ENCODE results near the gene SDC1. TPM values are rescaled to one million over a fixed set of nuclear protein-coding genes. Genes with fewer than 3 reads are reported as not detected.

SDC1 gene
- polyA plus RNA-seq, 1 of the 3 experiments (the other 2 are of a cell fraction) = 122 TPM

- Histone ChIP-seq H3K4me2 (no peak overlapping the region), H3K27me3 (ENCODE audit: insufficient read depth) (no peaks in the 10 kb centered on the region), H3K4me1 (ENCODE audit: control insufficient read depth in 1 of 2, insufficient read depth in 2 of 2, low read depth in 1 of 2, low read length in 1 of 2) (peaks cover 8 to 28% of the 10 kb centered on the region in 2 experiments; a peak in 2 of 4 replicates), H3K9me3 (no peaks in the 10 kb centered on the region), H3K9me2 (no peaks in the 10 kb centered on the region), H3K9ac (no peak overlapping the region), H3K79me2 (ENCODE audit: insufficient read depth) (no peaks in the 10 kb centered on the region), H2AFZ (ENCODE audit: low read depth) (no peak overlapping the region), H3K4me3 (ENCODE audit: low read depth in 2 of 2, low read length in 1 of 2) (no peak overlapping the region), H3F3A (replicated peaks; ENCODE audit: insufficient read depth) (no peaks in the 10 kb centered on the region), H4K20me1 (ENCODE audit: insufficient read depth) (no peaks in the 10 kb centered on the region), H3K36me3 (replicated peaks in 1 of 2; ENCODE audit: control insufficient read depth in 1 of 2, insufficient read depth in 2 of 2, low read length in 1 of 2) (no peaks in the 10 kb centered on the region), H3K27ac (ENCODE audit: low read depth in 2 of 2, low read length in 1 of 2) (no peak overlapping the region)
- WGBS (ENCODE audit: low lambda C conversion rate) = 85% methylated on average over 17 of the region's 19 CpGs
- CTCF ChIA-PET = interaction anchor here (1.0 to 1.3 kb wide), 5 partner anchors 30 to 470 kb away, joined by 3 to 6 read pairs (median 3); partner anchors contain the start of gene SDC1
- TF ChIP-seq PBX3 (IDR thresholded peaks at IDR 0.05) = no peak
- TF ChIP-seq ELF1 (IDR thresholded peaks at IDR 0.05) = no peak
- no peak for TF ChIP-seq FOXM1 (IDR thresholded peaks at IDR 0.05; ENCODE audit: low read depth)
- TF ChIP-seq RAD21 (IDR thresholded peaks at IDR 0.05; ENCODE audit: low read length) = peak; percentile 30; the same call in 1 of the 2 replicates
- TF ChIP-seq MXI1 (IDR thresholded peaks at IDR 0.05; ENCODE audit: low read depth, low read length) = no peak
- TF ChIP-seq ZBTB33 (IDR thresholded peaks at IDR 0.05; ENCODE audit: borderline replicate concordance, low read depth) = no peak
- TF ChIP-seq CTCF (IDR thresholded peaks at IDR 0.05) = peak; percentile 49
- TF ChIP-seq SMC3 (IDR thresholded peaks at IDR 0.05; ENCODE audit: low read depth, low read length) = peak; percentile 35
- no peak for DNase-seq
- POLR2A ChIA-PET = no interaction called here
These were observed 33.8 kb downstream of the SDC1 start for GRCh38 chr2:20190876-20191713.

GRCh38 chr2:20190170-20190569 lies 34.8 kb downstream of the SDC1 start:
- CTCF ChIA-PET = interaction anchor here (1.1 to 1.3 kb wide), 6 partner anchors 29 to 41 kb away, joined by 3 to 6 read pairs (median 3); partner anchors contain the start of gene SDC1
- TF ChIP-seq GABPA (IDR thresholded peaks at IDR 0.05; ENCODE audit: low read depth) = no peak
- TF ChIP-seq TAF1 (IDR thresholded peaks at IDR 0.05; ENCODE audit: borderline replicate concordance, low read depth, low read length) = no peak
- no peak for TF ChIP-seq PBX3 (IDR thresholded peaks at IDR 0.05)
- no peak for TF ChIP-seq SMC3 (IDR thresholded peaks at IDR 0.05; ENCODE audit: low read depth, low read length)
- TF ChIP-seq SIN3A (IDR thresholded peaks at IDR 0.05; ENCODE audit: borderline replicate concordance, low read depth, low read length) = no peak
- TF ChIP-seq ZBTB33 (IDR thresholded peaks at IDR 0.05; ENCODE audit: borderline replicate concordance, low read depth) = no peak
- TF ChIP-seq MEF2A (IDR thresholded peaks at IDR 0.05; ENCODE audit: borderline replicate concordance, low read depth) = no peak
- no peak for TF ChIP-seq CHD2 (IDR thresholded peaks at IDR 0.05; ENCODE audit: low read length, partially characterized antibody)
- TF ChIP-seq ELF1 (IDR thresholded peaks at IDR 0.05) = no peak
- no peak for TF ChIP-seq EZH2phosphoT487 (IDR thresholded peaks at IDR 0.05; ENCODE audit: borderline replicate concordance, low read depth)
- TF ChIP-seq JUND (IDR thresholded peaks at IDR 0.05) = no peak
- TF ChIP-seq NFIC (IDR thresholded peaks at IDR 0.05; ENCODE audit: borderline replicate concordance) = no peak
- no peak for TF ChIP-seq EP300 (IDR thresholded peaks at IDR 0.05; ENCODE audit: borderline replicate concordance in 1 of 2, low read depth in 1 of 2, low read length in 1 of 2)

More at GRCh38 chr2:20190170-20190569, 34.8 kb downstream of the SDC1 start:
- H3K79me2 ChIP-seq (ENCODE audit: insufficient read depth) = no peaks in the 10 kb centered on the region
- no peak overlapping the region for H3K27ac ChIP-seq (ENCODE audit: low read depth in 2 of 2, low read length in 1 of 2)
- no peaks in the 10 kb centered on the region for H3K36me3 ChIP-seq (replicated peaks in 1 of 2; ENCODE audit: control insufficient read depth in 1 of 2, insufficient read depth in 2 of 2, low read length in 1 of 2)
- no peaks in the 10 kb centered on the region for H3K9me2 ChIP-seq
- POLR2A ChIA-PET = no interaction called here
- DNase-seq = no peak
- H3K4me1 ChIP-seq (ENCODE audit: control insufficient read depth in 1 of 2, insufficient read depth in 2 of 2, low read depth in 1 of 2, low read length in 1 of 2) = peaks cover 17 to 28% of the 10 kb centered on the region in 2 experiments; a peak in 2 of 4 replicates
- H3K4me2 ChIP-seq = no peak overlapping the region
- 95% methylated on average over 7 of the region's 9 CpGs for WGBS (ENCODE audit: low lambda C conversion rate)
- H3K4me3 ChIP-seq (ENCODE audit: low read depth in 2 of 2, low read length in 1 of 2) = no peak overlapping the region
- no peaks in the 10 kb centered on the region for H3K27me3 ChIP-seq (ENCODE audit: insufficient read depth)
- H2AFZ ChIP-seq (ENCODE audit: low read depth) = no peak overlapping the region
- H3K9ac ChIP-seq = no peak overlapping the region
- H4K20me1 ChIP-seq (ENCODE audit: insufficient read depth) = no peaks in the 10 kb centered on the region
- no peaks in the 10 kb centered on the region for H3F3A ChIP-seq (replicated peaks; ENCODE audit: insufficient read depth)
- no peaks in the 10 kb centered on the region for H3K9me3 ChIP-seq
